Stimulated activated naive B cell treated with anti-CD40 and anti-IgM and Interleukin-4, amounts not matched to agents 10 μg/mL and 1 μg/mL and 100 μg/mL, for 72 hours (primary cell): ENCODE measurements around the gene FTSJ3.
"Not testable (repeated sequence)": the region's sequence is repeated elsewhere in the genome, so short reads cannot be mapped to it uniquely, and the experiment has no call there.

Experiments used
- ATAC-seq, 2 donors: fragments of 150-1000 bp; cut with Tn5 transposase; replicated peaks; 2 replicates each; pipeline ENCODE4 v1.10.0; 2021; ENCODE audit warnings: moderate library complexity in 1 of 2
- DNase-seq: peaks from one replicate; pipeline ENCODE4 v3.0.0; 2021
- H3K27ac Mint-ChIP-seq: one replicate; pipeline ENCODE4 v1.8.0; 2022; ENCODE audit warnings: mild to moderate bottlenecking, mixed read lengths
- H3K27me3 Mint-ChIP-seq, 2 donors: one replicate each; pipeline ENCODE4 v1.8.0; 2022; ENCODE audit warnings: mixed read lengths in 2 of 2
- H3K36me3 Mint-ChIP-seq, 2 donors: one replicate each; pipeline ENCODE4 v1.8.0; 2022; ENCODE audit warnings: mixed read lengths in 2 of 2, mild to moderate bottlenecking in 1 of 2
- H3K4me1 Mint-ChIP-seq, 2 donors: one replicate each; pipeline ENCODE4 v1.8.0; 2022; ENCODE audit warnings: mixed read lengths in 2 of 2, mild to moderate bottlenecking in 1 of 2
- H3K4me3 Mint-ChIP-seq, 2 donors: one replicate each; pipeline ENCODE4 v1.8.0; 2022; ENCODE audit warnings: mild to moderate bottlenecking in 2 of 2, mixed read lengths in 2 of 2, moderate library complexity in 1 of 2
- H3K9me3 Mint-ChIP-seq, 2 donors: one replicate each; pipeline ENCODE4 v1.8.0; 2022; ENCODE audit warnings: mixed read lengths in 2 of 2, mild to moderate bottlenecking in 1 of 2

FTSJ3 gene

GRCh38 chr17:63827002-63827800, at the start of gene FTSJ3, which contains the start of gene PSMC5:
Gene FTSJ3, minus strand, starts transcription at chr17:63827663. Its CDS starts 761 bp downstream, at chr17:63826902.
Gene PSMC5, plus strand, starts transcription at chr17:63827431. Its CDS starts 60 bp downstream, at chr17:63827491.
- ATAC-seq (peak; percentile 94 to 95), DNase-seq (peak; percentile 93)
- peaks cover 49 to 78% of the 10 kb centered on the region in 2 donors for H3K4me1 Mint-ChIP-seq
- no peaks in the 10 kb centered on the region for H3K27me3 Mint-ChIP-seq
- H3K4me3 Mint-ChIP-seq: peak within 1 kb of the TSS; percentile 98 to 99
- peaks cover 50 to 80% of the 10 kb centered on the region in 2 donors for H3K36me3 Mint-ChIP-seq
- H3K9me3 Mint-ChIP-seq: no peaks in the 10 kb centered on the region
- H3K27ac Mint-ChIP-seq: peak within 1 kb of the TSS; percentile 100

GRCh38 chr17:63874693-63875092, 47.2 kb upstream of the FTSJ3 start:
- H3K9me3 Mint-ChIP-seq, H3K4me3 Mint-ChIP-seq, ATAC-seq, H3K36me3 Mint-ChIP-seq, H3K27me3 Mint-ChIP-seq, H3K27ac Mint-ChIP-seq, H3K4me1 Mint-ChIP-seq, DNase-seq: not testable (repeated sequence)

DNA sequence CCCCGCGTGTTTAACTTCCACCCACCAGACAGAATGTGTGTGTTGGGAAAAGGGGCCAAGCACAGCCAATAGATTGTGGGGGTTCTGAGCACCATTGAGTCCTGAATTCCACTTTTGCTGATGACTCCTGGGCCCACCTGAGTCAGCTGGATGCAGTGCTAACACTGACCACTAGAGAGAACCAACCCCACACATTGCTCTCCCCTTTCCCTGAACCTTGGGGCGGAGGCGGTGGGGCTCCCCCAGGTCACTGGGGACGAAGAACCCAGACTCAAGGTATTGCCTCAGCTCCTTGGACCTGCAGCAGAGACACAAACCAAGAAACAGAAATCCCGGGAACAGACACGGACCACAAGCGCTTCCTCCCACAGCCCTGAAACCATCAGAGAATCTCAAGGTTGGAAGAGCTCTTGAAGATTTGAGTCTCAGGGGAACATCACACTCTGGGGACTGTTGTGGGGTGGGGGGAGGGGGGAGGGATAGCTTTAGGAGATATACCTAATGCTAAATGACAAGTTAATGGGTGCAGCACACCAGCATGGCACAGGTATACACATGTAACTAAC, 46.7 kb upstream of the FTSJ3 start:
- not testable (repeated sequence) for DNase-seq, H3K27me3 Mint-ChIP-seq, H3K4me1 Mint-ChIP-seq, H3K9me3 Mint-ChIP-seq, H3K36me3 Mint-ChIP-seq, H3K4me3 Mint-ChIP-seq, H3K27ac Mint-ChIP-seq
- ATAC-seq: peak; percentile 52 to 75

DNA sequence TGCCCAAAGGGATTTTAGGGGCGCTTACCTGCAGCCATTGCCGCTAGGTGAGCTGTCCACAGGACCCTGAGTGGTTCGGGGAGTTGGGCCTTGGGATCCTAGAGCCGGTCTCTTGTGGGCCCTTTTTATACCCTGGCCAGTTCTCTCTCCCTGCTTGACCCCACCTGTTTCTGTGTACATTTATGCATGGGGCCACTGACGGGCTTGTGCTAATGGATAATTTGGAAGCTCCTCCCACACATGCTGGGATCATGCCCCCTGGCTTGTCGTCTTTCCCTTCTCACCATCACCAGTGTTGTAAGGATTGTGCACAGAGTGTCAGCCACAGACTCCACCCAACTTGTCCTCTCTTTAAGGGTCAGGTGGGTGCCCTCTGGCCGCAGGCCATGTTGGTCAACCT, 46.1 kb upstream of the FTSJ3 start, which contains the start of gene CSH2:
Gene CSH2 (minus strand): TSS at position 101 of the 400 bp plus-strand sequence. CDS start 63 bp downstream, at position 38.
- H3K9me3 Mint-ChIP-seq, H3K4me3 Mint-ChIP-seq, H3K36me3 Mint-ChIP-seq, ATAC-seq, DNase-seq, H3K4me1 Mint-ChIP-seq, H3K27me3 Mint-ChIP-seq, H3K27ac Mint-ChIP-seq: not testable (repeated sequence)

DNA sequence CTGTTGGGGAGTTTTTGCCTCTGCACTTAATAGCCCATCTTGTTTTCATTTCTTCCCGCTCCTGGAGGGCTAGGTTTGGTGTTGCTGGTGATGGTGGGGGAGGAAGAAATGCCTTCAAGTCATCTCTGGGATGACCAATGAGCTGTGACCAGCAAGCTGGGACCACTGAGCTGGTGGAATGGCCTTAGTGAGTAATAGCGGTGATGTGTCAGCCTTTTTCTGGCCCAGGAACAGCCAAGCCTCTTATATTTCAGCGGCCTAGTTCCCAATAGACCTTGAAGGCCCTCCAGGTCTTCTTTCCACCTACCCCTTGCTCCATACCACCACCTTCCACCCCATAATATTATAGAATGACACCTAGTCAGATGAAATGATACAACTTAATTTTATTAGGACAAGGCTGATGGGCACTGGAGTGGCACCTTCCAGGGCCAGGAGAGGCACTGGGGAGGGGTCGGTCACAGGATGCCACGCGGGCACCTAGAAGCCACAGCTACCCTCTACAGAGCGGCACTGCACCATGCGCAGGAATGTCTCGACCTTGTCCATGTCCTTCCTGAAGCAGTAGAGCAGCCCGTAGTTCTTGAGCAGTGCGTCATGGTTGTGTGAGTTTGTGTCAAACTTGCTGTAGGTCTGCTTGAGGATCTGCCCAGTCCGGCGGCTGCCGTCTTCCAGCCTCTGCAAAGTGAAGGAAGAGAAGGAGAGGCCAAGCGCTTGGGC, 44.3 kb upstream of the FTSJ3 start:
- not testable (repeated sequence) for H3K4me1 Mint-ChIP-seq, H3K9me3 Mint-ChIP-seq, DNase-seq, H3K27ac Mint-ChIP-seq, H3K36me3 Mint-ChIP-seq, H3K4me3 Mint-ChIP-seq, ATAC-seq, H3K27me3 Mint-ChIP-seq

GRCh38 chr17:63870292-63870665, 42.8 kb upstream of the FTSJ3 start:
- not testable (repeated sequence) for H3K4me1 Mint-ChIP-seq, H3K36me3 Mint-ChIP-seq, H3K9me3 Mint-ChIP-seq, H3K4me3 Mint-ChIP-seq, H3K27ac Mint-ChIP-seq, DNase-seq, H3K27me3 Mint-ChIP-seq, ATAC-seq

- H3K4me3 Mint-ChIP-seq, DNase-seq, H3K36me3 Mint-ChIP-seq, H3K9me3 Mint-ChIP-seq, H3K27ac Mint-ChIP-seq, H3K4me1 Mint-ChIP-seq, H3K27me3 Mint-ChIP-seq: not testable (repeated sequence)
- peak in 1 of 2 donors; percentile 51 for ATAC-seq
Observed at GRCh38 chr17:63869491-63870291, 42.2 kb upstream of the FTSJ3 start.

DNA sequence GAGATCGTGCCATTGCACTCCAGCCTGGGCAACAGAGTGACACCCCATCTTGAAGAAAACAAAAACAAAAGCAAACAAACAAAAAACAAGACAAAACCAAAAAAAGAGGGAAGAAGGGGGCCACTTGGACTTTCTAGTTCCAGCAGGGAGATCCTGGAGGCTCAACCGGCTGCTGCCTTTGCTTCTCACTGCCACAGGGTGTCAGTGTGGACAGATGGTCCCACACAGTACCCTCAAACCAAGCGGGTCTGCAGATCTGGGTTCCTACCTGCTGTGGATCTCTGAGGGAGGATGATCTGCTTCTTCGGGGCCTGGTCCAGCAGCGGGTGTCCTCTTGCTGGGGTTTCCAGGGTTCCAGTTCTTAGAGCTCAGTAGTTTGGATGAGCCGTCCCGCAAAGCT, 39.2 kb upstream of the FTSJ3 start:
- not testable (repeated sequence) for H3K4me3 Mint-ChIP-seq, H3K4me1 Mint-ChIP-seq, DNase-seq, H3K36me3 Mint-ChIP-seq, H3K27me3 Mint-ChIP-seq, H3K27ac Mint-ChIP-seq, H3K9me3 Mint-ChIP-seq
- peak; percentile 47 to 56 for ATAC-seq

DNA sequence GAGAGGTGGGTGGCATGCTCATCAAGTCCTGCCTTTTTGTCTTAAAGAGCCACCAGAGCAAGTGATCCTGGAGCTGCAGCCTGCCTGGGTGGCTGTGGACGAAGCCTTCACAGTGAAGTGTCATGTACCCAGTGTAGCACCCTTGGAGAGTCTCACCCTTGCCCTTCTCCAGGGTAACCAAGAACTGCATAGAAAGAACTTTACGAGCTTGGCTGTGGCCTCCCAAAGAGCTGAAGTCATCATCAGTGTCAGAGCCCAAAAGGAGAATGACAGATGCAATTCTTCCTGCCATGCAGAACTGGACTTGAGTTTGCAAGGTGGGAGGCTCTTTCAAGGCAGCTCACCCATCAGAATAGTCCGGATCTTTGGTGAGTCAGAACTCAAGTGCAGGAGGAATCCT, 31.8 kb upstream of the FTSJ3 start:
- peaks cover 0 to 2% of the 10 kb centered on the region in 2 donors for H3K4me1 Mint-ChIP-seq
- no peaks in the 10 kb centered on the region for H3K27me3 Mint-ChIP-seq
- H3K36me3 Mint-ChIP-seq: no peaks in the 10 kb centered on the region
- DNase-seq: no peak
- ATAC-seq: no peak
- H3K27ac Mint-ChIP-seq: no peak overlapping the region
- no peak overlapping the region for H3K4me3 Mint-ChIP-seq
- no peaks in the 10 kb centered on the region for H3K9me3 Mint-ChIP-seq

DNA sequence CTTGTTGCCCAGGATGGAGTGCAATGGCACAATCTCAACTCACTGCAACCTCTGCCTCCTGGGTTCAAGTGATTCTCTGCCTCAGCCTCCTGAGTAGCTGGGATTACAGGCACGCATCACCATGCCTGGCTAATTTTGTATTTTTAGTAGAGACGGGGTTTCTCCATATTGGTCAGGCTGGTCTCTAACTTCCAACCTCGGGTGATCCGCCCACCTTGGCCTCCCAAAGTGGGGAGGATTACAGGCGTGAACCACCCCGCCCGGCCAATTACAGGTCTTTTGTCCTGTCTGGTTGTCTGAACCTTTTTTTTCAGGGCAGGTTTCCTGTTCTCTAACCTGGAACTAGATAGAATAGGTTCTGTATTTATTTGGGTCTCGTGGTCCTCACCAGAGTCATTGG, 29.0 kb upstream of the FTSJ3 start:
- H3K4me1 Mint-ChIP-seq, ATAC-seq: not testable (repeated sequence)

GRCh38 chr17:63855185-63855584, 27.7 kb upstream of the FTSJ3 start:
- ATAC-seq (no peak), DNase-seq (no peak)
- Mint-ChIP-seq H3K4me1 (peaks cover 0 to 2% of the 10 kb centered on the region in 2 donors), H3K27ac (no peak overlapping the region), H3K9me3 (no peaks in the 10 kb centered on the region), H3K27me3 (no peaks in the 10 kb centered on the region), H3K36me3 (no peaks in the 10 kb centered on the region), H3K4me3 (no peak overlapping the region)

More for the DNA sequence above, 29.0 kb upstream of the FTSJ3 start:
- H3K9me3 Mint-ChIP-seq, H3K36me3 Mint-ChIP-seq, DNase-seq, H3K27ac Mint-ChIP-seq, H3K4me3 Mint-ChIP-seq, H3K27me3 Mint-ChIP-seq: not testable (repeated sequence)

DNA sequence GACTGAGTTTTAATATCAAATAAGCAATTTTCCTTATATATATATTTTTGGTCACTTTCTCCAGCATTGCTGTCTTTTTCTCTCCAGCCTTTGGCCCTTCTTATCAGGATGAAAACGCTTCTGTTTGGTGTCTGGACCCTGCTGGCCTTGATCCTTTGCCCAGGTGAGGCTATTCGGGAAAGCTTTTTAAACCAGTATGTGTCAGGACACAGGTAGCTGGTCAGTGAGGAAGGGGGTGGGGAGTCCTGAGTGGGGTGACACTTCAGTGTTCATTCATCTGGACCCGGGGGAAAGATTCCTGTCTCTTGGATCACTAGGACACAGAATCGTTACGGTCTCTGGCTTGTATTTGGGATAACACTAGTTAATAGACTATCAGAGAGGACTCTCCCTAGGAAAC, 27.2 kb upstream of the FTSJ3 start:
- Mint-ChIP-seq H3K36me3 (no peaks in the 10 kb centered on the region), H3K27me3 (no peaks in the 10 kb centered on the region), H3K4me1 (no peaks in the 10 kb centered on the region), H3K4me3 (no peak overlapping the region), H3K9me3 (no peaks in the 10 kb centered on the region), H3K27ac (peak overlapping the region; percentile 25)
- ATAC-seq (no peak), DNase-seq (no peak)

- H3K36me3 Mint-ChIP-seq: peaks cover 2 to 6% of the 10 kb centered on the region in 2 donors
- H3K27me3 Mint-ChIP-seq: no peaks in the 10 kb centered on the region
- DNase-seq: no peak
- ATAC-seq: no peak
- peaks cover 0 to 6% of the 10 kb centered on the region in 2 donors for H3K9me3 Mint-ChIP-seq
- H3K4me1 Mint-ChIP-seq: peaks cover 6 to 11% of the 10 kb centered on the region in 2 donors
- H3K27ac Mint-ChIP-seq: no peak overlapping the region
- no peak overlapping the region for H3K4me3 Mint-ChIP-seq
Observed at GRCh38 chr17:63853260-63853659, 25.8 kb upstream of the FTSJ3 start.

DNA sequence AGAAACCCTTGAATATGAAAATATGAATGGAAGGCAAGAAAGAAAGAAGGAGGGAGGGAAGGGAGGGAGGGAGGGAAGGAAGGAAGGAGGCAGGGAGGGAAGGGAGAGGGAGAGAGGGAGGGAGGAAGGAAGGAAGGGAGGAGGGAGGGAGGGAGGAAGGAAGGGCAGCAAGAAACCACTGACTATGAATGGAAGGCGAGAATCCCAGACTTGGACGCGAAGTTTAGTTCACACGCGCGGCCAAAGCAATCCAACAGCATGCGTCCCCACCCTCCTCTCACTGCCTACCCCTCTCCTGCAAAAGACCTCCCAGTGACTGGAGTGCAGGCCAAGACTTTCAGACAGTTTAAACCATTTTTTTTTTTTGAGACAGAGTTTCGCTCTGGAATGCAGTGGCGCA, 22.9 kb upstream of the FTSJ3 start:
- H3K27me3 Mint-ChIP-seq: no peaks in the 10 kb centered on the region
- no peak overlapping the region for H3K4me3 Mint-ChIP-seq
- peaks cover 4 to 11% of the 10 kb centered on the region in 2 donors for H3K36me3 Mint-ChIP-seq
- ATAC-seq: no peak
- H3K27ac Mint-ChIP-seq: no peak overlapping the region
- peaks cover 11 to 17% of the 10 kb centered on the region in 2 donors for H3K4me1 Mint-ChIP-seq
- peaks cover 0 to 11% of the 10 kb centered on the region in 2 donors for H3K9me3 Mint-ChIP-seq
- no peak for DNase-seq
